ENCODE results near the gene ARID5B.

- TF ChIP-seq CTCF (IDR thresholded peaks at IDR 0.05; ENCODE audit: poor library complexity) (no peak), EZH2 (IDR thresholded peaks at IDR 0.05; ENCODE audit: borderline replicate concordance) (no peak), EZH2phosphoT487 (IDR thresholded peaks at IDR 0.05; ENCODE audit: low read depth, severe bottlenecking, unreplicated experiment) (no peak)
Measured at GRCh38 chr10:62049624-62050345, 148.3 kb downstream of the ARID5B start.
